Measurements from ENCODE around the gene C14orf180. TPM values are rescaled to one million over a fixed set of nuclear protein-coding genes. Genes with fewer than 3 reads are reported as not detected.

C14orf180 gene
- total RNA-seq, 2 donors from 2014 or later = 0.32 TPM; not detected in 1

- Histone ChIP-seq H3K27me3 (replicated peaks; ENCODE audit: insufficient read depth) (no peaks in the 10 kb centered on the region), H3K4me1 (replicated peaks) (no peaks in the 10 kb centered on the region), H3K4me3 (no peak overlapping the region), H3K9me3 (no peaks in the 10 kb centered on the region), H3K27ac (no peak overlapping the region), H3K36me3 (no peaks in the 10 kb centered on the region)
- intact Hi-C loops (cut with DNase I) = no loop called here
- WGBS = 64% methylated on average over 4 of the region's 4 CpGs
- no peak for DNase-seq (ENCODE audit: low spot score)
- no peak for TF ChIP-seq POLR2A (IDR thresholded peaks at IDR 0.05)
- TF ChIP-seq, protein P1, sequence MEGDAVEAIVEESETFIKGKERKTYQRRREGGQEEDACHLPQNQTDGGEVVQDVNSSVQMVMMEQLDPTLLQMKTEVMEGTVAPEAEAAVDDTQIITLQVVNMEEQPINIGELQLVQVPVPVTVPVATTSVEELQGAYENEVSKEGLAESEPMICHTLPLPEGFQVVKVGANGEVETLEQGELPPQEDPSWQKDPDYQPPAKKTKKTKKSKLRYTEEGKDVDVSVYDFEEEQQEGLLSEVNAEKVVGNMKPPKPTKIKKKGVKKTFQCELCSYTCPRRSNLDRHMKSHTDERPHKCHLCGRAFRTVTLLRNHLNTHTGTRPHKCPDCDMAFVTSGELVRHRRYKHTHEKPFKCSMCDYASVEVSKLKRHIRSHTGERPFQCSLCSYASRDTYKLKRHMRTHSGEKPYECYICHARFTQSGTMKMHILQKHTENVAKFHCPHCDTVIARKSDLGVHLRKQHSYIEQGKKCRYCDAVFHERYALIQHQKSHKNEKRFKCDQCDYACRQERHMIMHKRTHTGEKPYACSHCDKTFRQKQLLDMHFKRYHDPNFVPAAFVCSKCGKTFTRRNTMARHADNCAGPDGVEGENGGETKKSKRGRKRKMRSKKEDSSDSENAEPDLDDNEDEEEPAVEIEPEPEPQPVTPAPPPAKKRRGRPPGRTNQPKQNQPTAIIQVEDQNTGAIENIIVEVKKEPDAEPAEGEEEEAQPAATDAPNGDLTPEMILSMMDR (IDR thresholded peaks at IDR 0.05) = no peak
- no peak for TF ChIP-seq POLR2AphosphoS5 (IDR thresholded peaks at IDR 0.05)
Observed at GRCh38 chr14:104614126-104614812, 34.7 kb downstream of the C14orf180 start.

DNA sequence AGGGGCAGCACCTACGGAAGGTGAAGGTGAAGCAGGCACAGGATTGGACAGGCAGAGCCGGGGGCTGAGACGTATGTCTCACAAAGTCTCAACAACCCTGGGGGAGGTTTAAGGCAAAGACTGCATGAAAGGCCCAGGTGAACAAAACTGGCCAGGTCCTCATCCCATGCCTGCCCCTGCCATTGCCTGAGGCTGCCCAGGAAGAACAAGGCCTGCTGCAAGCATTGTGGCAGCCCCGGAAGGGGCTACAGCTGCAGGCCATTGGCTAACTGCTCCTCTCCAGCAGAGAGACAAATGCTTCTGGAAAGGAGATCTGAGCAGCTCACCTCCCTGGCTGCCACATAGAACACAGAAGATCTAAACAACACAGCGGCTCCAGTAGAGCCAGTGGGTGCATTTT, 45.4 kb downstream of the C14orf180 start:
- H3K27ac ChIP-seq = no peak overlapping the region
- WGBS = 59% methylated on average over 4 of the region's 5 CpGs
- no peaks in the 10 kb centered on the region for H3K27me3 ChIP-seq (replicated peaks; ENCODE audit: insufficient read depth)
- no peak for DNase-seq (ENCODE audit: low spot score)
- H3K4me3 ChIP-seq = no peak overlapping the region
- H3K9me3 ChIP-seq = no peaks in the 10 kb centered on the region
- H3K4me1 ChIP-seq (replicated peaks) = no peaks in the 10 kb centered on the region
- intact Hi-C loops (cut with DNase I) = no loop called here
- no peak for TF ChIP-seq POLR2AphosphoS5 (IDR thresholded peaks at IDR 0.05)
- H3K36me3 ChIP-seq = no peaks in the 10 kb centered on the region

GRCh38 chr14:104632781-104633180, 53.2 kb downstream of the C14orf180 start:
- Histone ChIP-seq H3K36me3 (no peaks in the 10 kb centered on the region), H3K9me3 (no peaks in the 10 kb centered on the region), H3K4me1 (replicated peaks) (no peaks in the 10 kb centered on the region), H3K27me3 (replicated peaks; ENCODE audit: insufficient read depth) (no peaks in the 10 kb centered on the region), H3K27ac (no peak overlapping the region), H3K4me3 (no peak overlapping the region)
- intact Hi-C loops (cut with DNase I) = no loop called here
- 67% methylated on average over 9 of the region's 9 CpGs for WGBS
- no peak for TF ChIP-seq POLR2AphosphoS5 (IDR thresholded peaks at IDR 0.05)
- no peak for TF ChIP-seq POLR2A (IDR thresholded peaks at IDR 0.05)
- TF ChIP-seq, protein P1 (IDR thresholded peaks at IDR 0.05) = no peak
- no peak for DNase-seq (ENCODE audit: low spot score)

DNA sequence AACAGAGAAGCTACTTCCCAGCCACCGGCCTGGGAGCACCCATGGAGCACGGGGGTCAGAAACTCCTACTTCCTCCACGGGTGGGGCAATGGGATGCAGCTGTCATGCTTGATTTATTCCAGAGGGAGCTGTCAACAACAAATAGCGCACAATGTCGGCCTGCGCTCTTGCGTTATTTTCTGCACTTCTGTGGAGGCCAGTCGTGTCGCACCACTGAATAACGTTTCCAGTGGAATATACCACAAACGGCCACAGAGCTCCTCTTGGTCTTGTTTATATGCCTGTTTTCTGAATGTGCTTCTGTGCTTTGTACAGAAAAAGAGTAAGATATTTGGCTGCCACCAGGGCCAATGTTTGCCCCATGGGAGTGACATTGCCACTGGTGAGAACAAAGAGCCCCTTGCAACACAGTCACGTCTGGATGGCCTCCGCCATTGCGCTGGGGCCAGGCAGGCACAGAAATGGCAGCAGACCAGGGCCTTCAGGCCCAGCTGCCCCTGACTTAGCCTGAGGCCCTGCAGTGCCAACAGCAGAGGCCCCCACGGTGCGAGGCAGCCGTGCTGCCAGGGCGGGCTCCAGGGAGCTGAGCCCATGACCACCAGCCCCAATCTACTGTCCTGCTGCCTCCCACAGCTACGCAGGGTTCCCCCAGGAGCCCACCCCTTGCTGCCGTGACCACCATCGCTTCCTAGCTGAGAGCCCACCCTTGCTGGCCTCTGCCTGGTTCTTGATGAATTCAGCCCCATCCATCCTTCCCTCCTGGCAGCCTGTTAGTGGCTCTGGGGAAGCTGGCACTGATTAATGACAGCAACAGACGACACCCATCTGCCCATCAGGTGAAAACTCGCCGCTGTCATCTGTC, 53.9 kb downstream of the C14orf180 start:
- Histone ChIP-seq H3K4me1 (replicated peaks) (no peaks in the 10 kb centered on the region), H3K36me3 (no peaks in the 10 kb centered on the region), H3K4me3 (no peak overlapping the region), H3K27ac (no peak overlapping the region), H3K9me3 (no peaks in the 10 kb centered on the region), H3K27me3 (replicated peaks; ENCODE audit: insufficient read depth) (no peaks in the 10 kb centered on the region)
- no peak for DNase-seq (ENCODE audit: low spot score)
- WGBS = 79% methylated on average over 24 of the region's 24 CpGs
- intact Hi-C loops (cut with DNase I) = no loop called here
- TF ChIP-seq POLR2A (IDR thresholded peaks at IDR 0.05) (no peak), POLR2AphosphoS5 (IDR thresholded peaks at IDR 0.05) (no peak)
- TF ChIP-seq, protein P1 (IDR thresholded peaks at IDR 0.05) = no peak

DNA sequence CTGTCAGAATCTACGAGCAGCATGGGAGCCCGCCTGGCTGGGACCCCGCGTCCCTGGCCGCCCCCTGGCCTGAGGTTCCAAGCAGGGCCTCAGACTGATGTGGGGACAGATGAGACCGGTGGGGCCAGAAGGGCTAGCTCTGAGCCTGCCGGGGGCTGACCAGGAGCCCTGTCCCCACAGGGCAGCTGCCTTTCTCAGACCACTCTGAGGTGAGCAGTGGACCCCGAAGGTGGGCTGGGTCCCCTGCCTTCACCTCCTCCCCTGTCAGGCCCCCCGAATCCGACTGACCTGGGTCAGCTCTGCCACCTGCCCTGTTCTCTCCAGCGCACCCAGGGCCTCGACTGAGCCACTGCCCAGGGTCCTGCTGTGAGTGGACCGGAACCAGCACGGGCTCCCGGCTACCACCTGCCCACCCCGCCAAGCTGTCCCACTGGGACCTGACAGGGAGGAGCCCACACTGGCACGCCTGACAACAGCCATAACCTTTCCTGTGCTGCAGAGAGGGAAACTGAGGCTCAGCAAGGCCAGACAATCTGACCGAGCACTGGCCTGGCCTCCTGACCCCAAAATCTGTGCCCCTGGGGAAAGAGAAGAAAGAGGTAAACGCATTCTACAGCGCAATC, 54.7 kb downstream of the C14orf180 start:
- H3K9me3 ChIP-seq = no peaks in the 10 kb centered on the region
- no peak overlapping the region for H3K4me3 ChIP-seq
- WGBS = 94% methylated on average over 19 of the region's 20 CpGs
- TF ChIP-seq POLR2A (IDR thresholded peaks at IDR 0.05) (no peak), POLR2AphosphoS5 (IDR thresholded peaks at IDR 0.05) (no peak)
- TF ChIP-seq, protein P1 (IDR thresholded peaks at IDR 0.05) = no peak
- intact Hi-C loops (cut with DNase I) = no loop called here
- no peaks in the 10 kb centered on the region for H3K27me3 ChIP-seq (replicated peaks; ENCODE audit: insufficient read depth)
- H3K36me3 ChIP-seq = no peaks in the 10 kb centered on the region
- H3K27ac ChIP-seq = no peak overlapping the region
- no peaks in the 10 kb centered on the region for H3K4me1 ChIP-seq (replicated peaks)
- DNase-seq (ENCODE audit: low spot score) = no peak

Data from prostate gland (tissue), 2 donors.